MM.1S (cell line): ENCODE data around the gene CIBAR2.

Experiments
- DNase-seq: peaks from one replicate; pipeline ENCODE4 v3.0.0-alpha.2; 2015
- H2AFZ ChIP-seq: fragments of 300-600 bp; sonication (generic); 2 replicates; pipeline ENCODE4 v1.6.0; 2016; ENCODE audit warnings: antibody characterized with exemption, low read length
- H3F3A ChIP-seq: fragments of 300-600 bp; sonication (generic); 2 replicates; pipeline ENCODE4 v1.6.1; 2016; ENCODE audit warnings: mild to moderate bottlenecking, antibody characterized with exemption, low read length, moderate library complexity, mixed read lengths; ENCODE audit not compliant: insufficient read depth
- H3K27ac ChIP-seq: fragments of 300-600 bp; sonication (generic); 2 replicates; pipeline ENCODE4 v1.5.1; 2016; ENCODE audit warnings: mild to moderate bottlenecking, low read length
- H3K27me3 ChIP-seq: fragments of 300-600 bp; sonication (generic); replicated peaks from 2 replicates; pipeline ENCODE4 v1.6.0; 2016; ENCODE audit warnings: low read length; ENCODE audit not compliant: insufficient read depth
- H3K36me3 ChIP-seq: fragments of 300-600 bp; sonication (generic); replicated peaks from 2 replicates; pipeline ENCODE4 v1.6.1; 2016; ENCODE audit warnings: mild to moderate bottlenecking, low read length, mixed read lengths; ENCODE audit not compliant: insufficient read depth
- H3K4me1 ChIP-seq: fragments of 300-600 bp; sonication (generic); 2 replicates; pipeline ENCODE4 v1.6.1; 2016; ENCODE audit warnings: low read length, mixed read lengths
- H3K4me2 ChIP-seq: fragments of 300-600 bp; sonication (generic); 2 replicates; pipeline ENCODE4 v1.6.0; 2016; ENCODE audit warnings: low read depth, low read length
- H3K4me3 ChIP-seq: fragments of 300-600 bp; sonication (generic); 2 replicates; pipeline ENCODE4 v1.5.1; 2016; ENCODE audit warnings: low read length, mixed read lengths
- H3K79me2 ChIP-seq: fragments of 300-600 bp; sonication (generic); 2 replicates; pipeline ENCODE4 v1.6.1; 2016; ENCODE audit warnings: mixed run types, low read length, mixed read lengths
- H3K9ac ChIP-seq: fragments of 300-600 bp; sonication (generic); 2 replicates; pipeline ENCODE4 v1.6.1; 2016; ENCODE audit warnings: low read length, mixed read lengths
- H3K9me2 ChIP-seq: fragments of 300-600 bp; sonication (generic); replicated peaks from 2 replicates; pipeline ENCODE4 v1.6.1; 2016; ENCODE audit warnings: mild to moderate bottlenecking, low read length, mixed read lengths; ENCODE audit not compliant: insufficient read depth
- H3K9me3 ChIP-seq: fragments of 300-600 bp; sonication (generic); replicated peaks from 2 replicates; pipeline ENCODE4 v1.6.1; 2016; ENCODE audit warnings: mild to moderate bottlenecking, low read length, mixed read lengths; ENCODE audit not compliant: insufficient read depth
- H4K20me1 ChIP-seq: fragments of 300-600 bp; sonication (generic); 2 replicates; pipeline ENCODE4 v1.6.1; 2016; ENCODE audit warnings: mild to moderate bottlenecking, low read length, moderate library complexity, mixed read lengths; ENCODE audit not compliant: insufficient read depth
- EZH2 ChIP-seq: fragments of 300-600 bp; sonication (generic); optimal IDR thresholded peaks from 2 replicates; pipeline ENCODE3; 2017; ENCODE audit warnings: low read depth, mild to moderate bottlenecking, antibody characterized with exemption, low read length, mixed read lengths
- EZH2phosphoT487 ChIP-seq: fragments of 300-600 bp; sonication (generic); IDR thresholded peaks from 2 replicates; pipeline ENCODE4 v1.6.1; 2018; ENCODE audit warnings: antibody characterized with exemption, low read length
- TF ChIP-seq, protein P1 (sequence below): fragments of 300-600 bp; sonication (generic); IDR thresholded peaks from 2 replicates; pipeline ENCODE4 v1.5.1; 2016; ENCODE audit warnings: antibody characterized with exemption, low read length, mixed read lengths

The CIBAR2 gene

DNA sequence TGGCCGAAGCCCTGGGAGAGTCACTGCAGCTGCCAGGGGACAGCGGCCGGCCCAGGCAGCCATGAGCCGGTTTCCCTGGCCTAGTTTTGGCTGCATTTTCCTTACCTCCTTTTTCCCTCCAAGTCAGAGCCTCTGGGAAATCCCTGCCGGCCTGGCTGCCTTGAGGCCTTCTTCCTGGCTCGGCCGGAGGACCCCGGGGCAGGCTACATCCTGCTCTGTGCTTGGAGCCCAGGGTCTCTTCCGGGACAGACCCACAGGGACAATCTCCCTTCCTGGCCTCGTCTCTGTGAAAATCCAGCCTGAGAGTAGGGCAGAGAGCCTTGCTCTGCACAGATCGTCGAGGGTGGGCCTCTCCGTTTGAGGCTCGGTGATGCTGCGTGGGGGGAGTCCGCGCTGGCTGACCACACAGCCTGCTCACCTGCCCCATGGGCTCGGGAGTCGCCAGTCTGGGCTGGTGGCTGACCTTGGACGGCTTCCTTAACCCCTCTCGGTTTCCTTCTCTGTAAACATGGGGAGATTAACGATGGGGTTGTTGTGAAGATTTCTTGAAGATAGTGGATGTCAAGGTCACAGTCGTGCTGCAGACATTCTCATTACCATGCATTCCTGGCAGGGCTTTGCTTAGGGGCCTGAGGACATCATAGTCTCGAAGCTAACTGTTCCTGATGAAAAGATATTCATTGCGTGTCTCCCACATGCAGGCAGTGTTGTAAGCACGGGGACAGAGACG lies 34.8 kb upstream of the CIBAR2 start:
- Histone ChIP-seq H3K9me2 (no peaks in the 10 kb centered on the region), H4K20me1 (no peaks in the 10 kb centered on the region), H3K79me2 (no peaks in the 10 kb centered on the region), H3K36me3 (no peaks in the 10 kb centered on the region), H3K4me3 (no peak overlapping the region), H3K9me3 (no peaks in the 10 kb centered on the region), H3K4me1 (no peaks in the 10 kb centered on the region), H3K9ac (no peak overlapping the region), H3K27me3 (peaks cover 56% of the 10 kb centered on the region), H2AFZ (no peak overlapping the region), H3F3A (no peaks in the 10 kb centered on the region), H3K27ac (no peak overlapping the region), H3K4me2 (no peak overlapping the region)
- no peak for DNase-seq
- TF ChIP-seq EZH2phosphoT487: no peak
- TF ChIP-seq, protein P1, sequence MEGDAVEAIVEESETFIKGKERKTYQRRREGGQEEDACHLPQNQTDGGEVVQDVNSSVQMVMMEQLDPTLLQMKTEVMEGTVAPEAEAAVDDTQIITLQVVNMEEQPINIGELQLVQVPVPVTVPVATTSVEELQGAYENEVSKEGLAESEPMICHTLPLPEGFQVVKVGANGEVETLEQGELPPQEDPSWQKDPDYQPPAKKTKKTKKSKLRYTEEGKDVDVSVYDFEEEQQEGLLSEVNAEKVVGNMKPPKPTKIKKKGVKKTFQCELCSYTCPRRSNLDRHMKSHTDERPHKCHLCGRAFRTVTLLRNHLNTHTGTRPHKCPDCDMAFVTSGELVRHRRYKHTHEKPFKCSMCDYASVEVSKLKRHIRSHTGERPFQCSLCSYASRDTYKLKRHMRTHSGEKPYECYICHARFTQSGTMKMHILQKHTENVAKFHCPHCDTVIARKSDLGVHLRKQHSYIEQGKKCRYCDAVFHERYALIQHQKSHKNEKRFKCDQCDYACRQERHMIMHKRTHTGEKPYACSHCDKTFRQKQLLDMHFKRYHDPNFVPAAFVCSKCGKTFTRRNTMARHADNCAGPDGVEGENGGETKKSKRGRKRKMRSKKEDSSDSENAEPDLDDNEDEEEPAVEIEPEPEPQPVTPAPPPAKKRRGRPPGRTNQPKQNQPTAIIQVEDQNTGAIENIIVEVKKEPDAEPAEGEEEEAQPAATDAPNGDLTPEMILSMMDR: no peak
- TF ChIP-seq EZH2: no peak

GRCh38 chr16:85146532-85146797 lies 34.2 kb upstream of the CIBAR2 start:
- Histone ChIP-seq H3K9me3 (no peaks in the 10 kb centered on the region), H3K27ac (no peak overlapping the region), H3K4me1 (no peaks in the 10 kb centered on the region), H3K4me2 (no peak overlapping the region), H3K9ac (no peak overlapping the region), H3K27me3 (peaks cover 58% of the 10 kb centered on the region), H3K9me2 (no peaks in the 10 kb centered on the region), H3K79me2 (no peaks in the 10 kb centered on the region), H3F3A (no peaks in the 10 kb centered on the region), H3K4me3 (no peak overlapping the region), H2AFZ (no peak overlapping the region), H3K36me3 (no peaks in the 10 kb centered on the region), H4K20me1 (no peaks in the 10 kb centered on the region)
- no peak for DNase-seq
- TF ChIP-seq, protein P1: no peak
- TF ChIP-seq EZH2 (no peak), EZH2phosphoT487 (no peak)

GRCh38 chr16:85145734-85146531 lies 33.7 kb upstream of the CIBAR2 start:
- H3K27ac ChIP-seq: no peak overlapping the region
- H3K9me2 ChIP-seq: no peaks in the 10 kb centered on the region
- no peaks in the 10 kb centered on the region for H3K79me2 ChIP-seq
- no peak overlapping the region for H2AFZ ChIP-seq
- no peaks in the 10 kb centered on the region for H3F3A ChIP-seq
- H3K9ac ChIP-seq: no peak overlapping the region
- no peak overlapping the region for H3K4me3 ChIP-seq
- H3K9me3 ChIP-seq: no peaks in the 10 kb centered on the region
- no peak for DNase-seq
- H4K20me1 ChIP-seq: no peaks in the 10 kb centered on the region
- TF ChIP-seq EZH2phosphoT487 (no peak), EZH2 (no peak)
- TF ChIP-seq, protein P1: no peak
- no peaks in the 10 kb centered on the region for H3K36me3 ChIP-seq
- H3K4me1 ChIP-seq: no peaks in the 10 kb centered on the region
- H3K27me3 ChIP-seq: peaks cover 60% of the 10 kb centered on the region
- H3K4me2 ChIP-seq: no peak overlapping the region
